Neutrophil (primary cell): ENCODE data around the gene CNST.

ENCODE experiments used
- H3K27ac ChIP-seq: fragments of 200-600 bp; sonication (generic); 2 replicates; pipeline ENCODE4 v1.5.1; 2016; ENCODE audit warnings: mild to moderate bottlenecking, moderate library complexity
- H3K27me3 ChIP-seq: fragments of 200-600 bp; sonication (generic); 2 replicates; pipeline ENCODE4 v1.6.0; 2016; ENCODE audit warnings: mild to moderate bottlenecking
- H3K36me3 ChIP-seq: fragments of 200-600 bp; sonication (generic); 2 replicates; pipeline ENCODE4 v1.5.1; 2017
- H3K4me1 ChIP-seq, 2 experiments: fragments of 200-600 bp in 1 of 2; sonication (generic) in 1 of 2; 1 replicate in 1 of 2; 2 replicates in 1 of 2; pipeline versions ENCODE4 v1.5.1 to v1.6.1; 2013 to 2016; ENCODE audit warnings: low read depth in 1 of 2, low read length in 1 of 2, mild to moderate bottlenecking in 1 of 2, moderate library complexity in 1 of 2; ENCODE audit not compliant: control insufficient read depth in 1 of 2, insufficient read depth in 1 of 2
- H3K4me3 ChIP-seq, 2 experiments: fragments of 200-600 bp in 1 of 2; sonication (generic) in 1 of 2; 1 replicate in 1 of 2; 2 replicates in 1 of 2; pipeline ENCODE4 v1.5.1; 2013 to 2016; ENCODE audit warnings: low read depth in 1 of 2, low read length in 1 of 2, mild to moderate bottlenecking in 1 of 2, moderate library complexity in 1 of 2
- H3K9me3 ChIP-seq: fragments of 200-600 bp; sonication (generic); 2 replicates; pipeline ENCODE4 v1.5.1; 2016
- TF ChIP-seq, protein P1 (sequence below): fragments of 200-600 bp; sonication (generic); IDR thresholded peaks from 2 replicates; pipeline ENCODE4 v1.5.1; 2016; ENCODE audit warnings: antibody characterized with exemption

CNST gene

GRCh38 chr1:246607462-246607861 lies 41.2 kb downstream of the CNST start:
- Histone ChIP-seq H3K4me3 (no peak overlapping the region), H3K9me3 (no peaks in the 10 kb centered on the region), H3K36me3 (no peaks in the 10 kb centered on the region), H3K27ac (no peak overlapping the region), H3K4me1 (peaks cover 15 to 21% of the 10 kb centered on the region in 2 experiments), H3K27me3 (no peaks in the 10 kb centered on the region)
- TF ChIP-seq, protein P1, sequence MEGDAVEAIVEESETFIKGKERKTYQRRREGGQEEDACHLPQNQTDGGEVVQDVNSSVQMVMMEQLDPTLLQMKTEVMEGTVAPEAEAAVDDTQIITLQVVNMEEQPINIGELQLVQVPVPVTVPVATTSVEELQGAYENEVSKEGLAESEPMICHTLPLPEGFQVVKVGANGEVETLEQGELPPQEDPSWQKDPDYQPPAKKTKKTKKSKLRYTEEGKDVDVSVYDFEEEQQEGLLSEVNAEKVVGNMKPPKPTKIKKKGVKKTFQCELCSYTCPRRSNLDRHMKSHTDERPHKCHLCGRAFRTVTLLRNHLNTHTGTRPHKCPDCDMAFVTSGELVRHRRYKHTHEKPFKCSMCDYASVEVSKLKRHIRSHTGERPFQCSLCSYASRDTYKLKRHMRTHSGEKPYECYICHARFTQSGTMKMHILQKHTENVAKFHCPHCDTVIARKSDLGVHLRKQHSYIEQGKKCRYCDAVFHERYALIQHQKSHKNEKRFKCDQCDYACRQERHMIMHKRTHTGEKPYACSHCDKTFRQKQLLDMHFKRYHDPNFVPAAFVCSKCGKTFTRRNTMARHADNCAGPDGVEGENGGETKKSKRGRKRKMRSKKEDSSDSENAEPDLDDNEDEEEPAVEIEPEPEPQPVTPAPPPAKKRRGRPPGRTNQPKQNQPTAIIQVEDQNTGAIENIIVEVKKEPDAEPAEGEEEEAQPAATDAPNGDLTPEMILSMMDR = no peak

DNA sequence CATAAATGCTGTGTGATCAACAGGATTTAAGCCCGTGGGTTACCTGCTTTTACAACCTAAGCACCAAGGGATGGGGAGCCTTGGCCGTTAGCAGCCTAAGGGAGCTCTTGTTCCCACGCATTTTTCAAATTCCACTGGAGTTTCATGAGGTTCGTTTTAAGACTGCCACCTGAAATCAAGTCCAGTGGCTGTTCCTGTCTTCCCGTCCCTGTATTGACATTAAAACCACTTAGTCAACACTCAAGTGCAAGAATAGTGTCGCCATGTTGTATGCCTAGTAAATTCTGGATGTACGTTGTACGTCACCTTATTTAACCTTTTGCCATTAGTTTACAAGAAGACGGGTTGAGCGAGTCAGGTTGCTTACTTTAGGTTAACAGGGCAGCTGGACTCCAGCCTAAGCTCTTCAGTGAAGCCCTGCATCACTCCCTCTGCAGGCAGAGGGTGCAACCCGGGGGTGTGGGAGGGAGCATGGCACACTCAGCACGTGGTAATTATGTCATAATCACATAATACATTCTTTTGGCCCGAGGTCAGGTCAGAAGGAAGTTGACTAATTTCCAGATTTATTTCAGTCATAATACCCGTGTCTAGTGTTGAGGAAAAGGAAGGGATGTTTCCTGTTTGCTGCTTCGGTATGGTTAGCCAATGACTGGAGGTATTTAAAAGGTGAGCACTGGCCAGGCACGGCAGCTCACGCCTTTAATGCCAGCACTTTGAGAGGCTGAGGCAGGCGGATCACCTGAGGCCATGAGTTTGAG lies 42.5 kb downstream of the CNST start:
- Histone ChIP-seq H3K9me3 (no peaks in the 10 kb centered on the region), H3K4me3 (no peak overlapping the region), H3K36me3 (no peaks in the 10 kb centered on the region), H3K4me1 (peaks cover 15 to 21% of the 10 kb centered on the region in 2 experiments), H3K27ac (peak overlapping the region; percentile 82), H3K27me3 (no peaks in the 10 kb centered on the region)
- TF ChIP-seq, protein P1 = no peak

DNA sequence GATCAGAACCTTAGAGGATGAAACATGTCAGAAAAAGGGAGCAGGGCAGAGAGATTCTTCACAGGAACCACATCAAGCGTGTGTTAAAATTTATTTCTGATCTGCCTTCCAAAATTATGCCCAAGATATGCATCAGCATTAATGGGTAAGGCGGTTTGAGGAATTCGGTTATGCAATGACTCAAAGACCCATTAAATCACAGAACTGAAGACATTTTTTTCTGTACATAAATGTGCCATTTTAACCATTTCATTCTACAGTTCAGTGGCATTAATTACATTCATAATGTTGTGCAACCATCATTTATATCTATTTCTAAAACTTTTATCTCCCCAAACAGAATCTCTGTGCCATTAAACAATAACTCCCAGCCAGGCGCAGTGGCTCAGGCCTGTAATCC lies 43.4 kb downstream of the CNST start:
- H3K4me1 ChIP-seq = peaks cover 15 to 21% of the 10 kb centered on the region in 2 experiments
- H3K27ac ChIP-seq = peak overlapping the region; percentile 82
- H3K27me3 ChIP-seq = no peaks in the 10 kb centered on the region
- H3K36me3 ChIP-seq = no peaks in the 10 kb centered on the region
- H3K4me3 ChIP-seq = no peak overlapping the region
- no peaks in the 10 kb centered on the region for H3K9me3 ChIP-seq
- TF ChIP-seq, protein P1 = no peak

GRCh38 chr1:246613096-246613758 lies 47.0 kb downstream of the CNST start:
- TF ChIP-seq, protein P1 = no peak
- Histone ChIP-seq H3K36me3 (no peaks in the 10 kb centered on the region), H3K4me1 (peaks cover 15 to 19% of the 10 kb centered on the region in 2 experiments), H3K4me3 (no peak overlapping the region), H3K27me3 (no peaks in the 10 kb centered on the region), H3K9me3 (no peaks in the 10 kb centered on the region), H3K27ac (no peak overlapping the region)

- Histone ChIP-seq H3K4me1 (no peaks in the 10 kb centered on the region), H3K4me3 (no peak overlapping the region), H3K27ac (no peak overlapping the region), H3K36me3 (peaks cover 8% of the 10 kb centered on the region), H3K9me3 (no peaks in the 10 kb centered on the region), H3K27me3 (no peaks in the 10 kb centered on the region)
- TF ChIP-seq, protein P1 = no peak
Observed at GRCh38 chr1:246617156-246617555, 50.9 kb downstream of the CNST start.
